Kidney (tissue), 22 donors: Measurements from ENCODE around the gene OSBPL9. TPM values are rescaled to one million over a fixed set of nuclear protein-coding genes. Genes with fewer than 3 reads are reported as not detected.

Experiments used
- DNase-seq, 5 donors: peaks; one replicate each; pipeline ENCODE4 v3.0.0-alpha.2; 2013 to 2020
- FAIRE-seq: peaks from 2 replicates; lab custom pipeline; 2012; peaks lifted over from hg19 to GRCh38; lab: Jason Lieb, UNC
- H3K27ac ChIP-seq, 2 donors: one replicate each; pipeline ENCODE4 v1.7.0; 2013; ENCODE audit warnings: low read depth in 2 of 2, low read length in 2 of 2, inconsistent platforms in 1 of 2
- H3K27me3 ChIP-seq: one replicate; pipeline ENCODE4 v1.7.1; 2013; ENCODE audit warnings: low read length, inconsistent platforms; ENCODE audit not compliant: control insufficient read depth, insufficient read depth
- H3K36me3 ChIP-seq, 3 donors: one replicate each; pipeline versions ENCODE4 v1.7.0 to v1.7.1; 2013; ENCODE audit warnings: low read length in 3 of 3, control low read depth in 1 of 3, inconsistent platforms in 1 of 3; ENCODE audit not compliant: insufficient read depth in 3 of 3, control insufficient read depth in 2 of 3
- H3K4me1 ChIP-seq, 3 donors: one replicate each; pipeline versions ENCODE4 v1.7.0 to v1.7.1; 2013; ENCODE audit warnings: low read length in 3 of 3, inconsistent platforms in 1 of 3, low read depth in 1 of 3; ENCODE audit not compliant: control insufficient read depth in 2 of 3, insufficient read depth in 2 of 3
- H3K4me3 ChIP-seq, 3 donors: one replicate each; pipeline versions ENCODE4 v1.7.0 to v1.8.1; 2013; ENCODE audit warnings: low read length in 3 of 3, control low read depth in 1 of 3, inconsistent platforms in 1 of 3
- H3K9ac ChIP-seq, 3 donors: one replicate each; pipeline versions ENCODE4 v1.7.0 to v1.7.1; 2013; ENCODE audit warnings: low read length in 3 of 3, control low read depth in 1 of 3, inconsistent platforms in 1 of 3
- H3K9me3 ChIP-seq, 3 donors: one replicate each; pipeline versions ENCODE4 v1.7.0 to v1.7.1; 2013; ENCODE audit warnings: low read length in 3 of 3, control low read depth in 1 of 3, inconsistent platforms in 1 of 3; ENCODE audit not compliant: control insufficient read depth in 2 of 3, insufficient read depth in 1 of 3
- CTCF ChIP-seq: IDR thresholded peaks from 3 replicates; pipeline ENCODE4 v1.5.1; 2012; ENCODE audit warnings: mild to moderate bottlenecking, moderate library complexity, borderline replicate concordance; ENCODE audit not compliant: insufficient read depth; ENCODE audit errors: extremely low read depth
- intact Hi-C: fragments of 100-400 bp; cut with DNase I; formaldehyde crosslinking; loops from one replicate; pipeline ENCODE4 v1.11.1; 2022
- long read RNA-seq, 10 donors: library from polyadenylated mRNA in 1 of 10; unstranded in 1 of 10; transcript quantifications; one replicate each; pipeline ENCODE4 v2.0.0 and lab custom pipeline, GENCODE V29; 2021 to 2026
- polyA plus RNA-seq: library from polyadenylated mRNA; stranded (reverse); fragments of 350-450 nt; fragmentation: Illumina TruSeq; extraction: RNeasy Lipid Tissue Mini Kit (QIAGEN cat#74804); gene quantifications from one replicate; pipeline ENCODE4 v1.2.3, GENCODE V29; 2014; ENCODE audit warnings: low read depth, low replicate concordance; ENCODE audit not compliant: insufficient read depth
- total RNA-seq: library from RNA; stranded (reverse); fragmentation: NEBNext Ultra II Directional; extraction: Animal tissue kit (Norgen Biotek cat#: 25700); gene quantifications from one replicate; pipeline ENCODE4 v1.2.1, GENCODE V29; 2021
- donor health status: control.
- donor health status: control.
- donor health status: control.
- donor health status: control.
- donor health status: control.
- donor health status: DM: yes; HTN: yes; CAD: no.
- donor health status: Normal renal cell carcinoma (clear cell type).

The OSBPL9 gene
- total RNA-seq (76.6 TPM), polyA plus RNA-seq (73.2 TPM)
- long read RNA-seq, donor 1, partial matches to known transcripts: 0 of 7 reads
- long read RNA-seq, donor 1, other reads (novel, unspliced or antisense): 0 of 7 reads
- long read RNA-seq, donor 2, partial matches to known transcripts: 21 of 28 reads
- long read RNA-seq, donor 2, other reads (novel, unspliced or antisense): 0 of 28 reads
- long read RNA-seq, donor 3, transcript OSBPL9-222 (21 exons, 2,210 nt): major isoform, 10 of 13 reads
- long read RNA-seq, donor 3, partial matches to known transcripts: 0 of 13 reads
- long read RNA-seq, donor 3, other reads (novel, unspliced or antisense): 0 of 13 reads
- long read RNA-seq, donor 4, partial matches to known transcripts: 0 of 7 reads
- long read RNA-seq, donor 4, other reads (novel, unspliced or antisense): 0 of 7 reads
- long read RNA-seq, donor 5, partial matches to known transcripts: 5 of 6 reads
- long read RNA-seq, donor 5, other reads (novel, unspliced or antisense): 0 of 6 reads
- long read RNA-seq, donor 6, transcript OSBPL9-222 (21 exons, 2,210 nt): major isoform, 5 of 123 reads
- long read RNA-seq, donor 6, partial matches to known transcripts: 112 of 123 reads
- long read RNA-seq, donor 6, other reads (novel, unspliced or antisense): 0 of 123 reads
- long read RNA-seq, donor 7, transcript OSBPL9-215 (23 exons, 2,831 nt): minor isoform, 6 of 48 reads
- long read RNA-seq, donor 7, transcript OSBPL9-222 (21 exons, 2,210 nt): minor isoform, 7 of 48 reads
- long read RNA-seq, donor 7, transcript OSBPL9-203 (24 exons, 2,893 nt): major isoform, 10 of 48 reads
- long read RNA-seq, donor 7, partial matches to known transcripts: 12 of 48 reads
- long read RNA-seq, donor 7, other reads (novel, unspliced or antisense): 12 of 48 reads
- long read RNA-seq, donor 8, partial matches to known transcripts: 110 of 114 reads
- long read RNA-seq, donor 8, other reads (novel, unspliced or antisense): 0 of 114 reads
- long read RNA-seq, donor 9, partial matches to known transcripts: 6 of 11 reads
- long read RNA-seq, donor 9, other reads (novel, unspliced or antisense): 0 of 11 reads
- long read RNA-seq, donor 10, partial matches to known transcripts: 0 of 5 reads
- long read RNA-seq, donor 10, other reads (novel, unspliced or antisense): 0 of 5 reads

GRCh38 chr1:51616903-51617708 lies at the start of gene OSBPL9:
Gene OSBPL9, plus strand, starts transcription at chr1:51617092. Its CDS starts 19 bp downstream, at chr1:51617111.
- no peaks in the 10 kb centered on the region for H3K27me3 ChIP-seq
- peak within 1 kb of the TSS; percentile 63 to 99 (median 90) for H3K9ac ChIP-seq
- peak within 1 kb of the TSS; percentile 96 to 100 (median 98) for H3K4me3 ChIP-seq
- FAIRE-seq: no peak
- intact Hi-C loops: no loop called here
- no peaks in the 10 kb centered on the region for H3K36me3 ChIP-seq
- H3K4me1 ChIP-seq: peaks cover 0 to 23% (median 17%) of the 10 kb centered on the region in 3 donors
- H3K27ac ChIP-seq: peak within 1 kb of the TSS; percentile 87 to 89
- H3K9me3 ChIP-seq: no peaks in the 10 kb centered on the region
- no peak for TF ChIP-seq CTCF
- peak; percentile 96 to 97 (median 96) for DNase-seq

GRCh38 chr1:51567653-51568052 lies 49.2 kb upstream of the OSBPL9 start:
- intact Hi-C loops: no loop called here
- H3K27ac ChIP-seq: no peak overlapping the region

More at GRCh38 chr1:51567653-51568052, 49.2 kb upstream of the OSBPL9 start:
- H3K36me3 ChIP-seq: no peaks in the 10 kb centered on the region
- H3K9me3 ChIP-seq: no peaks in the 10 kb centered on the region
- H3K27me3 ChIP-seq: no peaks in the 10 kb centered on the region
- no peak for TF ChIP-seq CTCF
- FAIRE-seq: no peak
- DNase-seq: no peak
- no peak overlapping the region for H3K9ac ChIP-seq
- no peak overlapping the region for H3K4me3 ChIP-seq
- peaks cover 0 to 7% (median 0%) of the 10 kb centered on the region in 3 donors for H3K4me1 ChIP-seq
